ENCODE data around the gene ELAC2. TPM values are rescaled to one million over a fixed set of nuclear protein-coding genes. Genes with fewer than 3 reads are reported as not detected.

The ELAC2 gene
- total and polyA plus RNA-seq, 2 donors (not counting 1 experiment from before 2014, with no cell fraction given), result 58.1 to 79.4 TPM

- intact Hi-C loops (cut with micrococcal nuclease), result no loop called here
- Histone ChIP-seq H3K4me1 (ENCODE audit: control insufficient read depth in 2 of 2, insufficient read depth in 2 of 2, low read length in 2 of 2) (no peaks in the 10 kb centered on the region), H2AFZ (ENCODE audit: insufficient read depth, low read depth, low read length, poor library complexity, severe bottlenecking) (no peak overlapping the region), H3K27ac (ENCODE audit: low read length in 2 of 2) (no peak overlapping the region), H3K36me3 (replicated peaks in 1 of 2; ENCODE audit: control extremely low read depth in 1 of 2, control insufficient read depth in 1 of 2, extremely low read depth in 1 of 2, insufficient read depth in 2 of 2, low read length in 1 of 2) (no peaks in the 10 kb centered on the region), H3K4me2 (replicated peaks; ENCODE audit: low read depth, low read length, poor library complexity, severe bottlenecking) (no peak overlapping the region), H3K27me3 (replicated peaks in 1 of 4; ENCODE audit: control extremely low read depth in 1 of 4, control insufficient read depth in 3 of 4, insufficient read depth in 4 of 4, low read length in 3 of 4) (no peaks in the 10 kb centered on the region), H4K20me1 (ENCODE audit: control insufficient read depth, insufficient read depth, low read length, poor library complexity, severe bottlenecking) (no peaks in the 10 kb centered on the region), H3K9ac (ENCODE audit: low read length) (no peak overlapping the region), H3K79me2 (ENCODE audit: control insufficient read depth, insufficient read depth, low read length) (no peaks in the 10 kb centered on the region), H3K4me3 (ENCODE audit: control extremely low read depth in 1 of 5, extremely low read depth in 1 of 5, insufficient read depth in 1 of 5, low read depth in 2 of 5, low read length in 4 of 5) (no peak overlapping the region), H3K9me3 (ENCODE audit: control extremely low read depth in 1 of 3, control insufficient read depth in 2 of 3, insufficient read depth in 1 of 3, low read length in 2 of 3) (peaks cover 0 to 3% (median 0%) of the 10 kb centered on the region in 3 donors)
- ChIA-PET CTCF (interaction anchor here (0.5 kb wide), 2 partner anchors 8 to 440 kb away, joined by 3 to 4 read pairs; no protein-coding TSS in a partner anchor), POLR2A (no interaction called here)
- no peak for TF ChIP-seq CTCF (IDR thresholded peaks at IDR 0.05)
- TF ChIP-seq EZH2 (IDR thresholded peaks at IDR 0.05; ENCODE audit: borderline replicate concordance, insufficient read depth, low read depth, low read length, poor library complexity, severe bottlenecking), result no peak
- DNase-seq, result no peak
- peaks cover under 1% of the 10 kb centered on the region for H3K27me3 Mint-ChIP-seq
- no peaks in the 10 kb centered on the region for H3K9me3 Mint-ChIP-seq (ENCODE audit: insufficient read depth)
- H3K4me1 Mint-ChIP-seq, result peaks cover 1% of the 10 kb centered on the region
- WGBS (ENCODE audit: insufficient coverage), result 94% methylated on average over 2 of the region's 5 CpGs
- H3K4me3 Mint-ChIP-seq, result no peak overlapping the region
- no peak overlapping the region for H3K27ac Mint-ChIP-seq
- ATAC-seq (ENCODE audit: low read depth), result no peak
These were observed 51.4 kb downstream of the ELAC2 start for GRCh38 chr17:12966413-12966812.

GRCh38 chr17:12965988-12966387 lies 51.8 kb downstream of the ELAC2 start:
- H3K27me3 ChIP-seq (replicated peaks in 1 of 4; ENCODE audit: control extremely low read depth in 1 of 4, control insufficient read depth in 3 of 4, insufficient read depth in 4 of 4, low read length in 3 of 4), result no peaks in the 10 kb centered on the region
- H3K9ac ChIP-seq (ENCODE audit: low read length), result no peak overlapping the region
- H3K36me3 ChIP-seq (replicated peaks in 1 of 2; ENCODE audit: control extremely low read depth in 1 of 2, control insufficient read depth in 1 of 2, extremely low read depth in 1 of 2, insufficient read depth in 2 of 2, low read length in 1 of 2), result no peaks in the 10 kb centered on the region
- no peaks in the 10 kb centered on the region for H3K79me2 ChIP-seq (ENCODE audit: control insufficient read depth, insufficient read depth, low read length)
- Mint-ChIP-seq H3K4me3 (no peak overlapping the region), H3K27ac (no peak overlapping the region), H3K9me3 (ENCODE audit: insufficient read depth) (no peaks in the 10 kb centered on the region), H3K27me3 (no peaks in the 10 kb centered on the region), H3K4me1 (peaks cover 1% of the 10 kb centered on the region)
- H3K4me2 ChIP-seq (replicated peaks; ENCODE audit: low read depth, low read length, poor library complexity, severe bottlenecking), result no peak overlapping the region
- ChIA-PET CTCF (no interaction called here), POLR2A (no interaction called here)
- intact Hi-C loops (cut with micrococcal nuclease), result no loop called here
- peaks cover 0 to 3% (median 0%) of the 10 kb centered on the region in 3 donors for H3K9me3 ChIP-seq (ENCODE audit: control extremely low read depth in 1 of 3, control insufficient read depth in 2 of 3, insufficient read depth in 1 of 3, low read length in 2 of 3)
- H3K27ac ChIP-seq (ENCODE audit: low read length in 2 of 2), result no peak overlapping the region
- H3K4me3 ChIP-seq (ENCODE audit: control extremely low read depth in 1 of 5, extremely low read depth in 1 of 5, insufficient read depth in 1 of 5, low read depth in 2 of 5, low read length in 4 of 5), result no peak overlapping the region
- no peak overlapping the region for H2AFZ ChIP-seq (ENCODE audit: insufficient read depth, low read depth, low read length, poor library complexity, severe bottlenecking)
- DNase-seq (no peak), ATAC-seq (ENCODE audit: low read depth) (no peak)
- 100% methylated on average over 1 of the region's 3 CpGs for WGBS (ENCODE audit: insufficient coverage)
- no peak for TF ChIP-seq CTCF (IDR thresholded peaks at IDR 0.05)
- no peaks in the 10 kb centered on the region for H3K4me1 ChIP-seq (ENCODE audit: control insufficient read depth in 2 of 2, insufficient read depth in 2 of 2, low read length in 2 of 2)
- H4K20me1 ChIP-seq (ENCODE audit: control insufficient read depth, insufficient read depth, low read length, poor library complexity, severe bottlenecking), result no peaks in the 10 kb centered on the region

Measured in B cell (primary cell).